OCI-LY7 (cell line): ENCODE measurements around the gene WTAP.

Experiments used
- EZH2phosphoT487 ChIP-seq: fragments of 200-600 bp; sonication (generic); IDR thresholded peaks from 2 replicates; pipeline ENCODE4 v1.6.1; 2018; ENCODE audit warnings: low read depth, borderline replicate concordance, mild to moderate bottlenecking, mixed run types, antibody characterized with exemption, low read length, moderate library complexity, mixed read lengths
- TF ChIP-seq, protein P1 (sequence below): fragments of 200-600 bp; sonication (generic); conservative IDR thresholded peaks from 2 replicates; pipeline ENCODE4 v1.5.1; 2014; ENCODE audit warnings: mild to moderate bottlenecking, antibody characterized with exemption, low read length, moderate library complexity, mixed read lengths

DNA sequence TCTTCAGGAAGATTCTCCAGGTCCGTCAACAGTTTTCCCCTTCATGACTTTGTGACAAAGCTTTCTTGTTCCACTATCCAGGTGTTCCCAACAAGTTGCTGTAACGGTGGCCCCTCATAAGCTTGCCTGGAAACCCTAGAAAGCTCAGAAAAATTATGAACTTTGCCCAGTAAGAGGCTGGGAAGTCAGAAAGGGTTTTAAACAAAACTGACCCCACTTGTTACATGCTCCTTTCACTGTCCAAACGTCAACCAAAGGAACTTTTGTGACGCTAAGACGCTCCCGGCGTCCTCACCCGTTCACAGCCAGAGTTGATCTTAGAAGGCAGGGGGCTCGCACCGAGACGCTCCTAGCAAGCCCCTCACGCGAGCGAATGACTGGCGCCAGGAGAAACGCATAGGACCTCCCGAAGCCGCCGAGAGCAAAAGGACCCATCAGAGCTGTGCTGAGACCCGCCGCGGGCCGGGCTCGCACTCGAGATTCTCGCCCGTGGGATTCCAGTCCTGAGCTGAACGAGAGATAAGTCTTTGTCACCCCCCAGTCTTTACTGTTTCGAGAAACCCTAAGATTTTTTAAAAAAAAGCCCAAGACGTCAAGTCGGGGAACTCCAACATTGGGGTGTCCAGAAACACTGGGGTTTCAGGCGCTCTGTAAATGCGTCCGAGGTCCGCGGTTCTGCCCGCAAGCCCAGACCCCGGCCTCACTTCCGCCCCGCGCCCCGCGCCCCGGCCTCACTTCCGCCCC is 34.0 kb downstream of the WTAP start:
- TF ChIP-seq, protein P1, sequence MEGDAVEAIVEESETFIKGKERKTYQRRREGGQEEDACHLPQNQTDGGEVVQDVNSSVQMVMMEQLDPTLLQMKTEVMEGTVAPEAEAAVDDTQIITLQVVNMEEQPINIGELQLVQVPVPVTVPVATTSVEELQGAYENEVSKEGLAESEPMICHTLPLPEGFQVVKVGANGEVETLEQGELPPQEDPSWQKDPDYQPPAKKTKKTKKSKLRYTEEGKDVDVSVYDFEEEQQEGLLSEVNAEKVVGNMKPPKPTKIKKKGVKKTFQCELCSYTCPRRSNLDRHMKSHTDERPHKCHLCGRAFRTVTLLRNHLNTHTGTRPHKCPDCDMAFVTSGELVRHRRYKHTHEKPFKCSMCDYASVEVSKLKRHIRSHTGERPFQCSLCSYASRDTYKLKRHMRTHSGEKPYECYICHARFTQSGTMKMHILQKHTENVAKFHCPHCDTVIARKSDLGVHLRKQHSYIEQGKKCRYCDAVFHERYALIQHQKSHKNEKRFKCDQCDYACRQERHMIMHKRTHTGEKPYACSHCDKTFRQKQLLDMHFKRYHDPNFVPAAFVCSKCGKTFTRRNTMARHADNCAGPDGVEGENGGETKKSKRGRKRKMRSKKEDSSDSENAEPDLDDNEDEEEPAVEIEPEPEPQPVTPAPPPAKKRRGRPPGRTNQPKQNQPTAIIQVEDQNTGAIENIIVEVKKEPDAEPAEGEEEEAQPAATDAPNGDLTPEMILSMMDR, result no peak
- no peak for TF ChIP-seq EZH2phosphoT487
